Stimulated activated naive CD8-positive, alpha-beta T cell treated with anti-CD3 and anti-CD28 coated beads, Interleukin-15, Interleukin-2, amounts not matched to agents 100 ng/mL and 50 ng/mL, for 24 hours (primary cell): ENCODE measurements around the gene GDF9.

Source experiments
- H3K27ac Mint-ChIP-seq: one replicate; pipeline ENCODE4 v1.8.0; 2021; ENCODE audit warnings: mild to moderate bottlenecking, mixed read lengths
- H3K27me3 Mint-ChIP-seq: one replicate; pipeline ENCODE4 v1.8.0; 2021; ENCODE audit warnings: mixed read lengths
- H3K36me3 Mint-ChIP-seq: one replicate; pipeline ENCODE4 v1.8.0; 2021; ENCODE audit warnings: low read depth, mixed read lengths
- H3K4me1 Mint-ChIP-seq: one replicate; pipeline ENCODE4 v1.8.0; 2021; ENCODE audit warnings: low read depth, mixed read lengths
- H3K4me3 Mint-ChIP-seq: one replicate; pipeline ENCODE4 v1.8.0; 2021; ENCODE audit warnings: mild to moderate bottlenecking, mixed read lengths
- H3K9me3 Mint-ChIP-seq: one replicate; pipeline ENCODE4 v1.8.0; 2021; ENCODE audit warnings: mixed read lengths

GDF9 gene

GRCh38 chr5:132883261-132883834 lies 17.1 kb upstream of the GDF9 start:
- H3K27me3 Mint-ChIP-seq, result no peaks in the 10 kb centered on the region
- peaks cover 61% of the 10 kb centered on the region for H3K36me3 Mint-ChIP-seq
- no peaks in the 10 kb centered on the region for H3K9me3 Mint-ChIP-seq
- H3K27ac Mint-ChIP-seq, result no peak overlapping the region
- peaks cover 6% of the 10 kb centered on the region for H3K4me1 Mint-ChIP-seq
- no peak overlapping the region for H3K4me3 Mint-ChIP-seq

- no peaks in the 10 kb centered on the region for H3K4me1 Mint-ChIP-seq
- H3K36me3 Mint-ChIP-seq, result peaks cover 36% of the 10 kb centered on the region
- no peak overlapping the region for H3K4me3 Mint-ChIP-seq
- H3K27me3 Mint-ChIP-seq, result no peaks in the 10 kb centered on the region
- no peaks in the 10 kb centered on the region for H3K9me3 Mint-ChIP-seq
- H3K27ac Mint-ChIP-seq, result no peak overlapping the region
Observed at GRCh38 chr5:132877938-132878337, 11.7 kb upstream of the GDF9 start.

- H3K27me3 Mint-ChIP-seq, result no peaks in the 10 kb centered on the region
- H3K4me1 Mint-ChIP-seq, result no peaks in the 10 kb centered on the region
- peaks cover 37% of the 10 kb centered on the region for H3K36me3 Mint-ChIP-seq
- no peak overlapping the region for H3K27ac Mint-ChIP-seq
- no peak overlapping the region for H3K4me3 Mint-ChIP-seq
- no peaks in the 10 kb centered on the region for H3K9me3 Mint-ChIP-seq
Observed at GRCh38 chr5:132877466-132877865, 11.2 kb upstream of the GDF9 start.

GRCh38 chr5:132876020-132876759 lies 9.9 kb upstream of the GDF9 start:
- H3K9me3 Mint-ChIP-seq, result no peaks in the 10 kb centered on the region
- no peak overlapping the region for H3K4me3 Mint-ChIP-seq

GRCh38 chr5:132873930-132874271 lies 7.6 kb upstream of the GDF9 start:
- H3K27me3 Mint-ChIP-seq, result no peaks in the 10 kb centered on the region
- H3K9me3 Mint-ChIP-seq, result no peaks in the 10 kb centered on the region
- no peak overlapping the region for H3K4me3 Mint-ChIP-seq
- H3K36me3 Mint-ChIP-seq, result peaks cover 42% of the 10 kb centered on the region
- H3K27ac Mint-ChIP-seq, result no peak overlapping the region
- H3K4me1 Mint-ChIP-seq, result no peaks in the 10 kb centered on the region

More at GRCh38 chr5:132876020-132876759, 9.9 kb upstream of the GDF9 start:
- no peak overlapping the region for H3K27ac Mint-ChIP-seq
- H3K4me1 Mint-ChIP-seq, result no peaks in the 10 kb centered on the region
- H3K27me3 Mint-ChIP-seq, result no peaks in the 10 kb centered on the region
- H3K36me3 Mint-ChIP-seq, result peaks cover 39% of the 10 kb centered on the region

GRCh38 chr5:132873119-132873929 lies 7.1 kb upstream of the GDF9 start, which contains the start of gene LEAP2:
Gene LEAP2 (plus strand): TSS chr5:132873668. CDS start chr5:132873695, 27 bp downstream.
- peaks cover 42% of the 10 kb centered on the region for H3K36me3 Mint-ChIP-seq
- no peaks in the 10 kb centered on the region for H3K9me3 Mint-ChIP-seq
- H3K27ac Mint-ChIP-seq, result peak within 1 kb of the TSS; percentile 30
- no peaks in the 10 kb centered on the region for H3K27me3 Mint-ChIP-seq
- H3K4me1 Mint-ChIP-seq, result peaks cover 6% of the 10 kb centered on the region
- H3K4me3 Mint-ChIP-seq, result no peak within 1 kb of the TSS

- Mint-ChIP-seq H3K4me3 (no peak overlapping the region), H3K9me3 (no peaks in the 10 kb centered on the region), H3K27me3 (no peaks in the 10 kb centered on the region), H3K4me1 (peaks cover 10% of the 10 kb centered on the region), H3K27ac (peak overlapping the region; percentile 8), H3K36me3 (peaks cover 41% of the 10 kb centered on the region)
Observed at GRCh38 chr5:132872788-132873118, 6.5 kb upstream of the GDF9 start.

- no peak overlapping the region for H3K27ac Mint-ChIP-seq
- peaks cover 18% of the 10 kb centered on the region for H3K4me1 Mint-ChIP-seq
Observed at GRCh38 chr5:132871459-132872284, 5.4 kb upstream of the GDF9 start.

GRCh38 chr5:132870801-132871200 lies 4.5 kb upstream of the GDF9 start:
- Mint-ChIP-seq H3K36me3 (peaks cover 43% of the 10 kb centered on the region), H3K27ac (peak overlapping the region; percentile 38), H3K9me3 (no peaks in the 10 kb centered on the region), H3K4me3 (no peak overlapping the region), H3K27me3 (no peaks in the 10 kb centered on the region), H3K4me1 (peaks cover 26% of the 10 kb centered on the region)

More at GRCh38 chr5:132871459-132872284, 5.4 kb upstream of the GDF9 start:
- Mint-ChIP-seq H3K4me3 (no peak overlapping the region), H3K36me3 (peaks cover 40% of the 10 kb centered on the region), H3K9me3 (no peaks in the 10 kb centered on the region), H3K27me3 (no peaks in the 10 kb centered on the region)

- H3K27ac Mint-ChIP-seq, result no peak overlapping the region
Observed at GRCh38 chr5:132868754-132869153, 2.5 kb upstream of the GDF9 start.

GRCh38 chr5:132867046-132867451 lies 780 bp upstream of the GDF9 start:
- H3K27ac Mint-ChIP-seq, result peak overlapping the region; percentile 100
- no peaks in the 10 kb centered on the region for H3K27me3 Mint-ChIP-seq
- no peaks in the 10 kb centered on the region for H3K9me3 Mint-ChIP-seq
- peak overlapping the region; percentile 100 for H3K4me3 Mint-ChIP-seq
- H3K36me3 Mint-ChIP-seq, result peaks cover 35% of the 10 kb centered on the region
- peaks cover 33% of the 10 kb centered on the region for H3K4me1 Mint-ChIP-seq

More at GRCh38 chr5:132868754-132869153, 2.5 kb upstream of the GDF9 start:
- Mint-ChIP-seq H3K4me1 (peaks cover 33% of the 10 kb centered on the region), H3K27me3 (no peaks in the 10 kb centered on the region), H3K4me3 (peak overlapping the region; percentile 100), H3K36me3 (peaks cover 43% of the 10 kb centered on the region), H3K9me3 (no peaks in the 10 kb centered on the region)

GRCh38 chr5:132865668-132866341 lies 464 bp downstream of the GDF9 start:
- Mint-ChIP-seq H3K27me3 (no peaks in the 10 kb centered on the region), H3K4me1 (peaks cover 33% of the 10 kb centered on the region), H3K27ac (peak overlapping the region; percentile 100), H3K36me3 (peaks cover 25% of the 10 kb centered on the region), H3K4me3 (peak overlapping the region; percentile 100), H3K9me3 (no peaks in the 10 kb centered on the region)

- Mint-ChIP-seq H3K4me3 (no peak overlapping the region), H3K27me3 (peaks cover 7% of the 10 kb centered on the region), H3K36me3 (no peaks in the 10 kb centered on the region), H3K9me3 (no peaks in the 10 kb centered on the region), H3K4me1 (peaks cover 6% of the 10 kb centered on the region), H3K27ac (no peak overlapping the region)
Observed at GRCh38 chr5:132860742-132861141, 5.5 kb downstream of the GDF9 start.

- Mint-ChIP-seq H3K4me3 (no peak overlapping the region), H3K27ac (no peak overlapping the region), H3K9me3 (no peaks in the 10 kb centered on the region), H3K4me1 (no peaks in the 10 kb centered on the region), H3K36me3 (no peaks in the 10 kb centered on the region), H3K27me3 (peaks cover 7% of the 10 kb centered on the region)
Observed at GRCh38 chr5:132859889-132860437, 6.3 kb downstream of the GDF9 start.
